Lower leg skin (tissue), 3 donors: ENCODE measurements around the gene GNG7.

Experiments
- CTCF ChIP-seq, 3 donors: fragments of 450-650 bp; IDR thresholded peaks; one replicate each; pipeline ENCODE4 v1.5.1; 2016; ENCODE audit warnings: antibody characterized with exemption in 3 of 3, mild to moderate bottlenecking in 3 of 3, moderate library complexity in 2 of 3
- POLR2A ChIP-seq, 2 donors: fragments of 450-650 bp; IDR thresholded peaks; one replicate each; pipeline ENCODE4 v1.6.1; 2016 to 2017; ENCODE audit warnings: antibody characterized with exemption in 2 of 2, mild to moderate bottlenecking in 1 of 2, moderate library complexity in 1 of 2

- no peak for TF ChIP-seq CTCF (IDR thresholded peaks at IDR 0.05)
- no peak for TF ChIP-seq POLR2A (IDR thresholded peaks at IDR 0.05)
Measured at GRCh38 chr19:2560369-2560768, 142.1 kb downstream of the GNG7 start.
